SK-N-SH (cell line): ENCODE data around the gene CERKL. TPM values are rescaled to one million over a fixed set of nuclear protein-coding genes. Genes with fewer than 3 reads are reported as not detected.

Source experiments
- CTCF ChIA-PET: fragments of 300-600, 350-600 bp; formaldehyde crosslinking; extraction: SDS; loops from one replicate; lab custom pipeline; 2021; lab: Yijun Ruan, JAX
- POLR2A ChIA-PET: fragments of 350-600 bp; sonication (Branson Sonifier 250); formaldehyde crosslinking; extraction: SDS; loops from one replicate; lab custom pipeline; 2020; ENCODE audit warnings: antibody characterized with exemption, inconsistent platforms; lab: Yijun Ruan, JAX
- DNase-seq: peaks from one replicate; pipeline ENCODE4 v3.0.0; 2012
- H2AFZ ChIP-seq: fragments of 200-600 bp; sonication (generic); 2 replicates; pipeline ENCODE4 v1.8.1; 2016; ENCODE audit warnings: antibody characterized with exemption, mild to moderate bottlenecking, low read depth
- H3F3A ChIP-seq: fragments of 200-600 bp; sonication (generic); replicated peaks from 2 replicates; pipeline ENCODE3; 2016; ENCODE audit warnings: antibody characterized with exemption, mild to moderate bottlenecking; ENCODE audit not compliant: insufficient read depth
- H3K27ac ChIP-seq, 2 experiments: fragments of 200-500 bp in 1 of 2; fragments of 200-600 bp in 1 of 2; sonication (Bioruptor generic) in 1 of 2; sonication (generic), shearing (Covaris generic) in 1 of 2; 2 replicates each; pipeline versions ENCODE4 v1.5.1 to v1.6.1; 2014 to 2016; ENCODE audit warnings: low read depth in 2 of 2, inconsistent platforms in 1 of 2, low read length in 1 of 2, mild to moderate bottlenecking in 1 of 2, mixed read lengths in 1 of 2
- H3K27me3 ChIP-seq: fragments of 200-600 bp; sonication (generic), shearing (Covaris generic); 2 replicates; pipeline ENCODE4 v1.6.1; 2016; ENCODE audit warnings: mixed run types; ENCODE audit not compliant: insufficient read depth
- H3K36me3 ChIP-seq, 2 experiments: fragments of 200-500 bp in 1 of 2; fragments of 200-600 bp in 1 of 2; sonication (Bioruptor generic) in 1 of 2; sonication (generic) in 1 of 2; replicated peaks in 1 of 2; 2 replicates each; pipeline versions ENCODE3 to v1.5.1; 2014 to 2016; ENCODE audit warnings: low read length in 1 of 2, mild to moderate bottlenecking in 1 of 2; ENCODE audit not compliant: insufficient read depth in 2 of 2, control insufficient read depth in 1 of 2
- H3K4me1 ChIP-seq, 2 experiments: fragments of 200-500 bp in 1 of 2; fragments of 200-600 bp in 1 of 2; sonication (Bioruptor generic) in 1 of 2; sonication (generic), shearing (Covaris generic) in 1 of 2; 2 replicates each; pipeline versions ENCODE4 v1.5.1 to v1.6.1; 2014 to 2016; ENCODE audit warnings: low read depth in 1 of 2, low read length in 1 of 2, mixed run types in 1 of 2; ENCODE audit not compliant: insufficient read depth in 2 of 2, control insufficient read depth in 1 of 2
- H3K4me2 ChIP-seq: fragments of 200-600 bp; sonication (generic), shearing (Covaris generic); 2 replicates; pipeline ENCODE4 v1.6.1; 2017; ENCODE audit warnings: mixed run types
- H3K4me3 ChIP-seq, 2 experiments: fragments of 200-500 bp in 1 of 2; fragments of 200-600 bp in 1 of 2; sonication (Bioruptor generic) in 1 of 2; sonication (generic), shearing (Covaris generic) in 1 of 2; 2 replicates each; pipeline versions ENCODE4 v1.5.1 to v1.8.1; 2014 to 2016; ENCODE audit warnings: low read depth in 2 of 2, inconsistent platforms in 1 of 2, low read length in 1 of 2, mild to moderate bottlenecking in 1 of 2, mixed read lengths in 1 of 2, moderate library complexity in 1 of 2
- H3K79me2 ChIP-seq: fragments of 200-600 bp; sonication (generic); 2 replicates; pipeline ENCODE4 v1.8.1; 2017; ENCODE audit warnings: mild to moderate bottlenecking; ENCODE audit not compliant: insufficient read depth
- H3K9ac ChIP-seq: fragments of 200-600 bp; sonication (generic); 2 replicates; pipeline ENCODE4 v1.6.1; 2017; ENCODE audit warnings: mixed run types
- H3K9me2 ChIP-seq: fragments of 200-600 bp; sonication (generic); 2 replicates; pipeline ENCODE4 v1.6.1; 2017; ENCODE audit warnings: mixed run types
- H3K9me3 ChIP-seq: fragments of 200-600 bp; sonication (generic); 2 replicates; pipeline ENCODE4 v1.6.1; 2017; ENCODE audit warnings: mixed run types, mild to moderate bottlenecking, moderate library complexity
- H4K20me1 ChIP-seq: fragments of 200-600 bp; sonication (generic); 2 replicates; pipeline ENCODE4 v1.6.1; 2017; ENCODE audit warnings: mild to moderate bottlenecking, mixed run types; ENCODE audit not compliant: insufficient read depth
- ELF1 ChIP-seq: IDR thresholded peaks from 2 replicates; pipeline ENCODE4 v1.4.0; 2012
- EZH2phosphoT487 ChIP-seq: fragments of 200-600 bp; sonication (generic); IDR thresholded peaks from 2 replicates; pipeline ENCODE4 v1.6.1; 2017; ENCODE audit warnings: low read depth, mixed run types, mild to moderate bottlenecking, antibody characterized with exemption, moderate library complexity, borderline replicate concordance
- FOSL2 ChIP-seq: IDR thresholded peaks from 2 replicates; pipeline ENCODE4 v1.4.0; 2012; ENCODE audit warnings: low read depth, mild to moderate bottlenecking, moderate library complexity, borderline replicate concordance
- NFIC ChIP-seq: IDR thresholded peaks from 2 replicates; pipeline ENCODE4 v1.4.0; 2012; ENCODE audit warnings: borderline replicate concordance
- NRF1 ChIP-seq: IDR thresholded peaks from 2 replicates; pipeline ENCODE4 v1.6.1; 2012; ENCODE audit warnings: low read depth, mild to moderate bottlenecking, low read length
- RCOR1 ChIP-seq: fragments of 150-350 bp; IDR thresholded peaks from 2 replicates; pipeline ENCODE4 v1.6.1; 2017; ENCODE audit warnings: antibody characterized with exemption, low read length
- RFX5 ChIP-seq: IDR thresholded peaks from 2 replicates; pipeline ENCODE4 v1.6.1; 2012; ENCODE audit warnings: mild to moderate bottlenecking, improper control_type of control experiment, low read length
- RXRA ChIP-seq: IDR thresholded peaks from 2 replicates; pipeline ENCODE4 v1.4.0; 2012; ENCODE audit warnings: low read depth, mild to moderate bottlenecking, borderline replicate concordance
- SIN3A ChIP-seq: IDR thresholded peaks from 2 replicates; pipeline ENCODE4 v1.6.1; 2012; ENCODE audit warnings: low read depth, mild to moderate bottlenecking, low read length, moderate library complexity, borderline replicate concordance
- TAF1 ChIP-seq: IDR thresholded peaks from 2 replicates; pipeline ENCODE4 v1.6.1; 2012; ENCODE audit warnings: low read depth, mild to moderate bottlenecking, low read length, moderate library complexity, borderline replicate concordance
- TEAD4 ChIP-seq: IDR thresholded peaks from 2 replicates; pipeline ENCODE4 v1.4.0; 2012; ENCODE audit warnings: mild to moderate bottlenecking, borderline replicate concordance; ENCODE audit not compliant: insufficient read depth
- ZBTB33 ChIP-seq: IDR thresholded peaks from 2 replicates; pipeline ENCODE4 v1.4.0; 2012; ENCODE audit warnings: low read depth, borderline replicate concordance
- WGBS: methylation state at CpG from one replicate; pipeline ENCODE4 v1.1.6; 2017; ENCODE audit warnings: low lambda C conversion rate; 5-methylcytosine and 5-hydroxymethylcytosine counted together
- polyA plus RNA-seq, 3 experiments: library from polyadenylated mRNA; depleted of rRNA; stranded (reverse); fragments of >200 nt; gene quantifications; 2 replicates each; pipeline ENCODE4 v1.2.3, GENCODE V29; 2012
- TF ChIP-seq, protein P1 (sequence below): IDR thresholded peaks from 2 replicates; pipeline ENCODE4 v1.4.0; 2012; ENCODE audit warnings: low read depth
- TF ChIP-seq, protein P2 (sequence below): fragments of 150-350 bp; IDR thresholded peaks from 2 replicates; pipeline ENCODE4 v1.6.1; 2017; ENCODE audit warnings: antibody characterized with exemption, low read length, low read depth, borderline replicate concordance

The CERKL gene
- polyA plus RNA-seq, 1 of the 3 experiments (the other 2 are of a cell fraction), result 0.07 TPM

DNA sequence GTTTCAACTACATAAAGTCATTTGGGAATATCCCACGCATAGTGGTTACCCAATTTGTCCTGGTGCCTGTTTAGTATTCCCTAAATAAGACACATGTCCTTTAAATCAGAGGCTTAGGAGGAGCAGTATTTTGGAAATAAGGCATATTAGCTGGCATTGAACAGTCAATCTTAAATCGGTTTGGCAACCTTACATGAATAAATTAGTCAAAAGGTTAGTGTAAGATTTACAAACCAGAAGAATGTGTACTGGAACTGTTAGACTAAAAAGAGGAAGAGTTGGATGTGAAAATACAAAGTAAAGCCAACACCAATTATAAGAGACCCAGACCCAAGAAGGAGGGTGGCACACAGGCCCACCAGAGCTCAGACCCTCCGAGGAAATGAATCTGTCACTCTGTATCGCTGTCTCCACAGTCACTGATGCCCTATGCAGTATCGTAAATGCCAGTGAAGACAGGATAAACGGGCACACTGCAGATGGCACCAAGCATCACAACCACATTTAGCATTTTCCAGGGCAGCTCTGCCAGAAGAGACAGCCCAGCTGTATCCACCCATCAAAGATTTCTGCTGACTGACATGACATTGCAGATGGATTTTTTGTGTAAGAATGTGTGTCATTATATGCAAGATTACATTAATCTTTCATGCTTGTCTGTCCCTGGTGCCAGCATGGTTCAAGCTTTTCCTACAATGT, 90.4 kb downstream of the CERKL start:
- WGBS, result 72% methylated on average over 6 of the region's 6 CpGs
- Histone ChIP-seq H3K27ac (no peak overlapping the region), H3K27me3 (no peaks in the 10 kb centered on the region), H2AFZ (no peak overlapping the region), H4K20me1 (no peaks in the 10 kb centered on the region), H3F3A (no peaks in the 10 kb centered on the region), H3K36me3 (no peaks in the 10 kb centered on the region), H3K9ac (no peak overlapping the region), H3K4me3 (no peak overlapping the region), H3K79me2 (no peaks in the 10 kb centered on the region), H3K9me2 (no peaks in the 10 kb centered on the region), H3K4me1 (no peaks in the 10 kb centered on the region; a peak in 1 of 4 replicates), H3K4me2 (no peak overlapping the region), H3K9me3 (no peaks in the 10 kb centered on the region)
- ChIA-PET POLR2A (no interaction called here), CTCF (interaction anchor here (0.5 to 2.1 kb wide), 7 partner anchors 34 to 462 kb away, joined by 3 to 8 read pairs (median 3); no protein-coding TSS in a partner anchor)
- TF ChIP-seq NFIC, result no peak
- TF ChIP-seq ELF1, result no peak
- no peak for TF ChIP-seq FOSL2
- TF ChIP-seq TEAD4, result no peak
- no peak for DNase-seq

- H3K4me1 ChIP-seq, result no peaks in the 10 kb centered on the region; a peak in 1 of 4 replicates
- ChIA-PET POLR2A (no interaction called here), CTCF (interaction anchor here (0.8 to 1.7 kb wide), 7 partner anchors 10 to 192 kb away, joined by 3 to 7 read pairs (median 6); no protein-coding TSS in a partner anchor)
- H3K9me2 ChIP-seq, result no peaks in the 10 kb centered on the region
- H3K4me3 ChIP-seq, result no peak overlapping the region
- no peaks in the 10 kb centered on the region for H3F3A ChIP-seq
- no peaks in the 10 kb centered on the region for H3K9me3 ChIP-seq
- H2AFZ ChIP-seq, result no peak overlapping the region
- TF ChIP-seq RFX5, result no peak
- no peak for TF ChIP-seq SIN3A
- no peak for TF ChIP-seq TAF1
- no peak for TF ChIP-seq NRF1
- no peak for TF ChIP-seq RCOR1
- TF ChIP-seq, protein P1, sequence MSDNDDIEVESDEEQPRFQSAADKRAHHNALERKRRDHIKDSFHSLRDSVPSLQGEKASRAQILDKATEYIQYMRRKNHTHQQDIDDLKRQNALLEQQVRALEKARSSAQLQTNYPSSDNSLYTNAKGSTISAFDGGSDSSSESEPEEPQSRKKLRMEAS, result no peak
- no peak for TF ChIP-seq EZH2phosphoT487
- no peak for TF ChIP-seq FOSL2
- no peak for TF ChIP-seq ZBTB33
- TF ChIP-seq TEAD4, result no peak
- no peak for TF ChIP-seq RXRA
- TF ChIP-seq, protein P2, sequence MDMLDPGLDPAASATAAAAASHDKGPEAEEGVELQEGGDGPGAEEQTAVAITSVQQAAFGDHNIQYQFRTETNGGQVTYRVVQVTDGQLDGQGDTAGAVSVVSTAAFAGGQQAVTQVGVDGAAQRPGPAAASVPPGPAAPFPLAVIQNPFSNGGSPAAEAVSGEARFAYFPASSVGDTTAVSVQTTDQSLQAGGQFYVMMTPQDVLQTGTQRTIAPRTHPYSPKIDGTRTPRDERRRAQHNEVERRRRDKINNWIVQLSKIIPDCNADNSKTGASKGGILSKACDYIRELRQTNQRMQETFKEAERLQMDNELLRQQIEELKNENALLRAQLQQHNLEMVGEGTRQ, result no peak
- no peaks in the 10 kb centered on the region for H3K36me3 ChIP-seq
- H3K79me2 ChIP-seq, result no peaks in the 10 kb centered on the region
- WGBS, result 90% methylated on average over 1 of the region's 1 CpG
- H3K9ac ChIP-seq, result no peak overlapping the region
- no peak overlapping the region for H3K27ac ChIP-seq
- no peak for DNase-seq
- H4K20me1 ChIP-seq, result no peaks in the 10 kb centered on the region
- no peak overlapping the region for H3K4me2 ChIP-seq
- H3K27me3 ChIP-seq, result no peaks in the 10 kb centered on the region
These were observed 93.7 kb downstream of the CERKL start for GRCh38 chr2:181563101-181563692.
